HepG2 (cell line): ENCODE measurements around the gene RSBN1L. TPM values are rescaled to one million over a fixed set of nuclear protein-coding genes. Genes with fewer than 3 reads are reported as not detected.

Source experiments
- AGO1 ChIP-seq: fragments of 200-400 bp; formaldehyde crosslinking; IDR thresholded peaks from 2 replicates; pipeline ENCODE4 v1.6.1; 2017; ENCODE audit warnings: mild to moderate bottlenecking, low read depth, low read length, moderate library complexity; ENCODE audit not compliant: poor library complexity, severe bottlenecking
- AGO2 ChIP-seq: fragments of 200-400 bp; formaldehyde crosslinking; optimal IDR thresholded peaks from 2 replicates; pipeline ENCODE3; 2017; ENCODE audit warnings: mild to moderate bottlenecking, low read depth, low read length, moderate library complexity
- ATAD3A ChIP-seq: sonication (generic); formaldehyde crosslinking; IDR thresholded peaks from 2 replicates; pipeline ENCODE4 v1.4.0; 2020; ENCODE audit warnings: missing genetic modification reagents
- ATF2 ChIP-seq: sonication (generic); formaldehyde crosslinking; IDR thresholded peaks from 2 replicates; pipeline ENCODE4 v1.4.0; 2020; ENCODE audit warnings: missing genetic modification reagents
- ATF5 ChIP-seq: sonication (generic); formaldehyde crosslinking; IDR thresholded peaks from 2 replicates; pipeline ENCODE4 v1.4.0; 2020; ENCODE audit warnings: mild to moderate bottlenecking, low read depth, missing genetic modification reagents
- CERS6 ChIP-seq: sonication (generic); formaldehyde crosslinking; IDR thresholded peaks from 2 replicates; pipeline ENCODE4 v1.5.0; 2020; ENCODE audit warnings: missing genetic modification reagents
- DNMT3B ChIP-seq: conservative IDR thresholded peaks from 2 replicates; pipeline ENCODE4 v1.6.1; 2016; ENCODE audit warnings: missing biosample characterization, control low read depth
- E2F1 ChIP-seq: sonication (generic); formaldehyde crosslinking; IDR thresholded peaks from 2 replicates; pipeline ENCODE4 v1.5.0; 2020; ENCODE audit warnings: missing genetic modification reagents
- FOXK1 ChIP-seq: sonication (generic); formaldehyde crosslinking; IDR thresholded peaks from 2 replicates; pipeline ENCODE4 v1.4.0; 2020; ENCODE audit warnings: low read depth, missing genetic modification reagents, borderline replicate concordance
- GTF2F1 ChIP-seq: fragments of 150-350 bp; IDR thresholded peaks from 2 replicates; pipeline ENCODE4 v1.6.1; 2014; ENCODE audit warnings: low read length
- GZF1 ChIP-seq: sonication (generic); formaldehyde crosslinking; IDR thresholded peaks from 2 replicates; pipeline ENCODE4 v1.5.1; 2020; ENCODE audit warnings: mild to moderate bottlenecking, missing genetic modification reagents
- HNRNPH1 ChIP-seq: fragments of 200-400 bp; formaldehyde crosslinking; optimal IDR thresholded peaks from 2 replicates; pipeline ENCODE3; 2017; ENCODE audit warnings: mild to moderate bottlenecking, low read depth, low read length
- KLF6 ChIP-seq: IDR thresholded peaks from 2 replicates; pipeline ENCODE4 v1.8.0; 2016; ENCODE audit warnings: missing biosample characterization, missing genetic modification reagents
- MTA1 ChIP-seq: sonication (generic); formaldehyde crosslinking; IDR thresholded peaks from 2 replicates; pipeline ENCODE4 v1.4.0; 2020; ENCODE audit warnings: missing genetic modification reagents, mild to moderate bottlenecking, borderline replicate concordance
- MXD1 ChIP-seq: sonication (generic); formaldehyde crosslinking; IDR thresholded peaks from 2 replicates; pipeline ENCODE4 v1.4.0; 2020; ENCODE audit warnings: mild to moderate bottlenecking, missing genetic modification reagents
- PCBP1 ChIP-seq: fragments of 200-400 bp; formaldehyde crosslinking; IDR thresholded peaks from 2 replicates; pipeline ENCODE4 v1.6.1; 2017; ENCODE audit warnings: mild to moderate bottlenecking, low read depth, low read length, borderline replicate concordance
- ZNF138 ChIP-seq: sonication (generic); formaldehyde crosslinking; IDR thresholded peaks from 2 replicates; pipeline ENCODE4 v1.5.0; 2020; ENCODE audit warnings: mild to moderate bottlenecking, low read depth, missing genetic modification reagents
- ZNF317 ChIP-seq: sonication (generic); formaldehyde crosslinking; IDR thresholded peaks from 2 replicates; pipeline ENCODE4 v1.5.0; 2020; ENCODE audit warnings: mild to moderate bottlenecking, missing genetic modification reagents
- ZNF44 ChIP-seq: sonication (generic); formaldehyde crosslinking; IDR thresholded peaks from 2 replicates; pipeline ENCODE4 v1.5.1; 2020; ENCODE audit warnings: mild to moderate bottlenecking, missing genetic modification reagents
- ZNF678 ChIP-seq: sonication (generic); formaldehyde crosslinking; IDR thresholded peaks from 2 replicates; pipeline ENCODE4 v1.4.0; 2020; ENCODE audit warnings: mild to moderate bottlenecking, missing genetic modification reagents
- polyA plus RNA-seq, 8 experiments: library from polyadenylated mRNA; depleted of rRNA in 3 of 8; stranded (reverse) in 7 of 8; unstranded in 1 of 8; fragments of >200 nt; fragmentation: Illumina TruSeq in 4 of 8; extraction: Trizol in 4 of 8; gene quantifications; 2 replicates each; pipeline versions ENCODE4 v1.2.1 to v1.2.3, GENCODE V29; 2011 to 2016; ENCODE audit warnings: low read depth in 4 of 8, missing spikeins in 1 of 8, mixed read lengths in 1 of 8; ENCODE audit not compliant: insufficient read depth in 1 of 8
- total RNA-seq, 5 experiments: library from RNA; depleted of rRNA; stranded (reverse); fragments of >200 nt; fragmentation: Illumina TruSeq; extraction: Trizol; gene quantifications; 2 replicates each; pipeline ENCODE4 v1.2.3, GENCODE V29; 2016; ENCODE audit warnings: low read depth in 1 of 5
- TF ChIP-seq, protein P1 (sequence below): fragments of 450-650 bp; IDR thresholded peaks from 2 replicates; pipeline ENCODE4 v1.6.1; 2017
- TF ChIP-seq, protein P2 (sequence below): sonication (generic); formaldehyde crosslinking; IDR thresholded peaks from 2 replicates; pipeline ENCODE4 v1.8.0; 2022; ENCODE audit warnings: missing genetic modification reagents, mild to moderate bottlenecking, borderline replicate concordance

Gene RSBN1L
- total and polyA plus RNA-seq, 2 of the 13 experiments (the other 11 are each of a cell fraction or from before 2014, with no cell fraction given), result 7.7 to 21.3 TPM

DNA sequence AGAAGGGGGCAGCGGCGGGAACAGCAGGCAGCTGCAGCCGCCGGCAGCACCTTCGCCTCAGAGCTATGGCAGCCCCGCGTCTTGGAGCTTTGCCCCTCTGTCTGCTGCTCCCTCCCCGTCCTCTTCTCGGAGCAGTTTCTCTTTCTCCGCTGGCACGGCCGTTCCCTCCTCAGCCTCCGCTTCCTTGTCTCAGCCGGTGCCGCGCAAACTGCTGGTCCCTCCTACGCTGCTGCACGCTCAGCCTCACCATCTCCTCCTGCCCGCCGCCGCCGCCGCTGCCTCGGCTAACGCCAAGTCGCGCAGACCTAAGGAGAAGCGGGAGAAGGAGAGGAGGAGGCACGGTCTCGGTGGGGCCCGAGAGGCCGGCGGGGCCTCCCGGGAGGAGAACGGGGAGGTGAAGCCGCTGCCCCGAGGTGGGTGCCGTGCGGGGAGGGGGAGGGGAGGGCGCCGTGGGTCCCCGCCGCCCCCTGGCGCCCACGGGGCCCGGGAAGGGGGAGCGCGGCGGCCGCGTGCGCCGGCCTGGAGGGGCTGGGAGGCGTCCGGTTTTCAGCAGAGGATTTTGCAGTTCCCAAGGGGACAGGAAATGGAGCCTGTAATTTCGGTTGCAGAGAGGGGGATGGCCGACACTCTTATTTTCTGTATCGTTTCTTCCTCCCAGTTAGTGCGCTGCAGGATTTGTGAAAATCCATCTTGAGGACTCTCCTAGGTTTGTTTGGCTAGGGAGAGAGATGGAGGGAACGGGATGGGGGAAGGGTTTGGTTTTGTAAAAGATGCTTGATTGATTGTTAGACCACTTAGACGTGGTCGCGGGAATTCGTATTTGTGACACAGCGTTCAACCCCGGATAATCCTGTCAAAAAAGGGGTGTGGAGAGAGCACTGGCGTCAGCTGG lies 630 bp downstream of the RSBN1L start (continued):
- no peak for TF ChIP-seq CERS6 (CRISPR knock-in tag)
- no peak; the same call in 1 of the 2 replicates for TF ChIP-seq DNMT3B (CRISPR knock-in tag)
- no peak for TF ChIP-seq MTA1 (CRISPR knock-in tag)
- no peak for TF ChIP-seq ATF2 (CRISPR knock-in tag)
- TF ChIP-seq ATF5, result 0 out of 2 replicates have a peak, but pooled peaks have one; percentile 26
- no peak; the same call in 1 of the 2 replicates for TF ChIP-seq GZF1
- no peak for TF ChIP-seq ATAD3A (CRISPR knock-in tag)
- TF ChIP-seq E2F1, result no peak
- no peak for TF ChIP-seq GTF2F1
- TF ChIP-seq, protein P1, sequence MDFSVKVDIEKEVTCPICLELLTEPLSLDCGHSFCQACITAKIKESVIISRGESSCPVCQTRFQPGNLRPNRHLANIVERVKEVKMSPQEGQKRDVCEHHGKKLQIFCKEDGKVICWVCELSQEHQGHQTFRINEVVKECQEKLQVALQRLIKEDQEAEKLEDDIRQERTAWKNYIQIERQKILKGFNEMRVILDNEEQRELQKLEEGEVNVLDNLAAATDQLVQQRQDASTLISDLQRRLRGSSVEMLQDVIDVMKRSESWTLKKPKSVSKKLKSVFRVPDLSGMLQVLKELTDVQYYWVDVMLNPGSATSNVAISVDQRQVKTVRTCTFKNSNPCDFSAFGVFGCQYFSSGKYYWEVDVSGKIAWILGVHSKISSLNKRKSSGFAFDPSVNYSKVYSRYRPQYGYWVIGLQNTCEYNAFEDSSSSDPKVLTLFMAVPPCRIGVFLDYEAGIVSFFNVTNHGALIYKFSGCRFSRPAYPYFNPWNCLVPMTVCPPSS, result no peak
- TF ChIP-seq AGO1, result no peak
- TF ChIP-seq ZNF138, result no peak
- TF ChIP-seq ZNF678 (CRISPR knock-in tag), result no peak
- TF ChIP-seq MXD1 (CRISPR knock-in tag), result 0 out of 2 replicates have a peak, but pooled peaks have one; percentile 8
- no peak; the same call in 1 of the 2 replicates for TF ChIP-seq KLF6 (CRISPR knock-in tag)
- no peak for TF ChIP-seq HNRNPH1
- TF ChIP-seq, protein P2, sequence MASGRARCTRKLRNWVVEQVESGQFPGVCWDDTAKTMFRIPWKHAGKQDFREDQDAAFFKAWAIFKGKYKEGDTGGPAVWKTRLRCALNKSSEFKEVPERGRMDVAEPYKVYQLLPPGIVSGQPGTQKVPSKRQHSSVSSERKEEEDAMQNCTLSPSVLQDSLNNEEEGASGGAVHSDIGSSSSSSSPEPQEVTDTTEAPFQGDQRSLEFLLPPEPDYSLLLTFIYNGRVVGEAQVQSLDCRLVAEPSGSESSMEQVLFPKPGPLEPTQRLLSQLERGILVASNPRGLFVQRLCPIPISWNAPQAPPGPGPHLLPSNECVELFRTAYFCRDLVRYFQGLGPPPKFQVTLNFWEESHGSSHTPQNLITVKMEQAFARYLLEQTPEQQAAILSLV, result peak; percentile 14; the same call in 1 of the 2 replicates
- TF ChIP-seq ZNF44, result no peak
- TF ChIP-seq FOXK1 (CRISPR knock-in tag), result no peak
- TF ChIP-seq ZNF317 (CRISPR knock-in tag), result no peak
- TF ChIP-seq AGO2, result peak; percentile 87
- no peak for TF ChIP-seq PCBP1
